NCI-H2171 (cell line): ENCODE data around the gene UNC5C.

Source experiments
- DNase-seq: peaks from one replicate; lab custom pipeline; 2025; lab: John Stamatoyannopoulos, UW

Gene UNC5C

DNA sequence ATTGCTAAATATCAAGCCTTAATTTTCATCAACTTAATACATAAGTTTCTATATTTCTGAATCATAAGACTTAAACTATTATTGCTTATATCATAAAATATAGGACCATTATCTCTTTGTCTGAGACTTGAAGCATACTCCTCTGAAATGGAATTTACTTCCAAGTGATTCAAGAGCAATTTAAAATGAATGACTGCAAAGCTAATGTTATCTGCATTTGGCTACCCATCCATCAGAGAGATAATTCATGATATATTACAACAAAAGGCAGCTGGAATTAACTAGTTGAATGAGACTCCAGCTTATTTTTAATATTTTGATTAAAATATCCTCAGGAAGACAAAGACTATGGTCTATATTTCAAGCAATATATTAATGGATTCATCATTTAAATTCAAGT, 208.6 kb downstream of the UNC5C start:
- DNase-seq, result no peak

DNA sequence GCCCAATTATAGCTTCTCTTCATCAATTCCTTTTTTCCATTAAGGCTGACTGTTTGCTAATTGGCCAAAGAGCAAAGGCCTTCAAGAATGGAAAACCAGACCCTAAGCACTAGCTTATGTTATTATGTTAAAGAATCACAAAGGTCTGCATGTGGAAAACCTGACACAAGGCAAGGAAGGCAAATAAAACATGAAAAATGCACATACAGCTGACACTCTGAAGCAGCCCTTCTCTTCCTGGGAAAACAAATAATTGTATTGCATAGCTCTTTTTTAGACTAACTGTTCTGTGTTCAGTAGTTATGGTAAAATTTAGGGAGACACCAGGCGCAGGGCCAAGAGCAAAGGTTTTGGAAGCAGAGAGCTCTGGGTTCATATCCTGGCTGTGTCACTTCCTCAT, 223.1 kb downstream of the UNC5C start:
- DNase-seq, result no peak

DNA sequence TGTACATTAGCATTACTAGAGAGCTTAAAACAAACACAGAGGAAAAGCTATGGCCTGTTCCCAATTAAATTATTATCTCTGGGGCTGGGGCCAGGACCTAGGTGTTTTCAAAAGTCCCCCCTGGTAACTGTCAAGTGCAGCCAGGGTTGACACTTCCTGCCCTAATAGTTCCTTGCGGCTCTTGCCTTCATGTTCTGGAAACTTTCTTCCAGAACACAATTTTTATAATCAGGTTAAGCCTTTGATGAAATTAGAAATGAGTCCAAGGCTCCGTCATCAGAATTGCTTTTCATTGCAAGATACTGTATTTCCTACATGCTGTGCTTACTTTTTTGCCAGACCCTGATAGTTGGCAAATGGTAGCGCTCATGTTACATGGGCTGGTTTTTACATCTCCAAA, 229.6 kb downstream of the UNC5C start:
- DNase-seq, result no peak

DNA sequence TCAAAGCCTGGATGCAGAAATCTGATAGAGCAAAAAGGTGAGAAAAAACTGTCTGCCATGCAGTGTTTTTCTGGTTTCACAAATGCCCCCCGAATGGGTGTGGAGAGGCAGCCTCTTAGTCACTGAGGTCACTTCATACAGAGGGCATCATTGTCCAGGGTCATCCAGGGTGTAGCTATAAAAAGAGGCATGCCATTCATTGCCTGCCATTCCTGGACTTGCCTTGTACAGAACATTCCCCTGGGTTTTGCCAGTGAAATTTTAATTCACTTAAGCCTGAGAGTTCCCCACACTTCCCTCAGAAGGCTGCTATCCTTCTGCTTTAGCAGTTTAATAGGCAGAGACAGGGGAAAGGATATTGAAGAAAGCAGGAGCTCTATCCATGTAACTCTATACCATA, 230.3 kb downstream of the UNC5C start:
- no peak for DNase-seq

DNA sequence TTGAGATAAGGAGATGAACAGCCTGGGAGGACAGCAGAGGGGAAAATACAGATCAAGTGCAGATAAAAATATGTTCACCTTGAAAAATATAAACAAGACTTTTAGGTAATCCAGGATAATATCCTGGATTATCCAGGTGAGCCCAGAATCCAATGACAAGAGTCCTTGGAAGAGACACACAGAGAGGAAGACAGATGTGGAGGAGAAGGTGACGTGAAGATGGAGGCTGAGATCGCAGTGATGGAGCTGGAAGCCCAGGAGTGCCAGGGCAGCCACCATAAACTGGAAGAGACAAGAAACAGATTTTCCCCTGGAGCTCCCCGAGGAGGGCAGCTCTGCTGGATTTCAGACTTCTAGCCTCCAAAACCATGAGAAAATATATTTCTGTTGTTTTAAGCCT, 230.7 kb downstream of the UNC5C start:
- no peak for DNase-seq

DNA sequence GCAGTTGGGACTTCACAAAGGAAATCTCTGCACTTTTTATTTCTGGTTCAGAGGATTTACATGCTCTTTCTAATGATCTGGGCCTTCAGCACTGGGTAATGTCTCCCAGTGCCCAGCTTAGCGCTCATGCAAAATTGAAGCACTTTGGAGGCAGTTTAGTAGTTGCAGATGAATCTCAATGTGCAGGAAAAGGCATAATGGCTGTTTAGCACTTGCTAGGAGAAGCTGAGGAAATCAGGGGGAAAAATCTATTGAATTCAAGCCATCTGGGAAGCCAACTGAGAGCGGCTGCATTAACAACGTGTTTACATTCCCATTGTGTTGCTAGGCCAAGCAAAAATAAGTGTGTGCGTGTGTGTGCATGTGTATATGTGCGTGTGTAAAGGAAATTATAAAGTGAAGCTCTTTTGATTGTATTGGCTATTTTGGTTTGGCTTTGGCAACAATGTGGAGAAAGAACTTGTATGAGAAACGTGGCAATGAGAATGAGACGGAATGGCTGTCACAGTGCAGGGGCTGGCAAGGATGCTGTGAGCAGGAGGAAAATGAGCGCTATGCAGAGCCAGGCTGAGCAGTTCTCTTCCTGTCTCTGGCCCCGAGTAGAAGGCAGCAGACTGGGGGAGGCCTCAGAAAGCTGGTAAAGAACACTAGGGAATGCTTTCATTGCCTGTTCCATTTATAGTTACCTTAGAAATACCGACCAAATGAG, 231.5 kb downstream of the UNC5C start:
- no peak for DNase-seq

DNA sequence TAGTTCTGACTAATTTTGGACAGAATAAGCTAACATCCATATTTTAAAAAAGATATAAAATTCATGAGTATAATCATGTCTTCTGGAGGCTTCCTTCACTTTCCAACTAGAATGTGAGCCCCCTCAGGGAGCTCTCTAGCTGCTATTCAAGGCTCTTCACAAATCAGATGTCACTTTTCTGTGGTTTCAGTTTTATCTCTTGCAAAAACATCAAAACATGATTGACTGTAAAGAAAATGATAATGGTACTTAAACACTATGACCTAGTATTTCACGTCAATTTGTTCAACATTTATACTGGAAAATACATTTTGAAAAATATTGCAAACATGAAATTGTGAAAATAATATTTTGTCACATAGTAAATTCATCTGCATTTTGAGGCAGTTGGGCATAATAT, 234.2 kb downstream of the UNC5C start:
- DNase-seq, result no peak

DNA sequence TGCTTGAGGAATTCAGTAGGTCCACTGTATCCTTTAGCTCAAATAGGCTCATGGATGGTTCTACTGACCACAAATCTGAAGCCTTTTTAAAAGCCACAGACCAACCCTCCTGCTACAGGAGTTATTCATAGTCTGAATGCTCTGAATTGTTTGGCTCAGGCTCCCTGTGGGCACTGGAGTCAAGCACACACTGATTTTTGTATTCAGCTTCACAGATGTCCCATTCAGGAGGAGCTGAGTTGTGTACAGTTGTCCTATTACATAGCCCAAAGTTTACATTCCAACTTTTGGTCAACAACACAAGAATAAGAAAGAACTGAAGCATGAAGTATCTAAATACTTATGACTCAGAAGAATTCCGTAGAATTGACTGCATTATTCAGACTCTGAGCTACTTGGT, 243.9 kb downstream of the UNC5C start:
- no peak for DNase-seq

DNA sequence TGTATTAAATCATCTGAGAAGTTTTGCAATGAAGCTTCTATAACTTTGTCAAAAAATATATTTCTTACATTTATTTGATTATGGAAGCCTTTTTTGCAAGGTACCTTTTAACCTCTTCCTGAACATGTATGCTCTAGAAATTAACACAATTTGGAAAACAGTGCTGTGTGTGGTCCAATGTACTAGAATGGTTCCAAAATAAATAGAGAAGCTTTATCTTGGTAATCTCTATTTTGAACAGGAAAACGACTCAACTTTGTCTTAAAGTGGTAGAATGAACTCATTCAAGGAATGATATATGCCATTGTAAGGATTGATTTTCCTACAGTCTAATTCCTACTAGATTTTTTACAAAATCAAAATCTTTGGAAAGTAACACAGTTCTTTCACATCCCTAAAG, 248.5 kb downstream of the UNC5C start:
- DNase-seq, result no peak

DNA sequence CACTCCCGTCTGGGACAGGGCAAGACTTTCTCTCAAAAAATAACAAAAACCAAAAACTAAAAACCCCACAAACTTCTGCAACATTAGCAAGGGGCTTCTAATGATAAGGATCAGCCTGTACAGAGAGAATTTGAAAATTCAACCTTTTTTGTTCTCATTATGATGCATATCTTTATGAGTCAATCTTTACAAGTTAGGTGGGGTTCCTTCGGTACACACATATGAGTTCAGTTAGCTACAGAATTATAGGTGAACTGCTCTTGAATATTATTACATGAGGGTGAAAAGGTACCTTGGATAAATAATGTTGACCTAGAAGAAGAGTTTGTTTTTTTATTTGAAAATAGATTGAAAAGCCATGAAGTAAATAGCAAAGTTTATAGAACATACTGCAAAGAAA, 252.7 kb downstream of the UNC5C start:
- DNase-seq, result no peak

DNA sequence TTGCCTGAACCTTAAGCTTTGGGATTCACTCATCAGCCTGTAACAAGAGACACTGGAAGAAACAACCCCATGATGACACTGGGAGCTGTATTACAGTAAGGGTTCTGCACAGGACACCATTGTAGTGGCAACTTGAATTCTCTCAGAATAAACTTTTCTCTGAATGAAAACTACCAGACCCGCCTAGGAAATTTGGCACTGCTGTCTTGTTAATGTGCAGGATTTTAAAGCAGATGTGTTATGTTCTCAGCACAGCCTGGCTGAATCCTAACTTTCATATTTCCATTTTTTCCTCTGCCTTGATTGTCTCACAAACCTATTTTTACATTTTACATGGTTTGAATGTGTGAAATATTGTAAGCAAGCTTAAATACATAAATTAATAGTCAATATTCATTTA, 253.6 kb downstream of the UNC5C start:
- DNase-seq, result no peak

DNA sequence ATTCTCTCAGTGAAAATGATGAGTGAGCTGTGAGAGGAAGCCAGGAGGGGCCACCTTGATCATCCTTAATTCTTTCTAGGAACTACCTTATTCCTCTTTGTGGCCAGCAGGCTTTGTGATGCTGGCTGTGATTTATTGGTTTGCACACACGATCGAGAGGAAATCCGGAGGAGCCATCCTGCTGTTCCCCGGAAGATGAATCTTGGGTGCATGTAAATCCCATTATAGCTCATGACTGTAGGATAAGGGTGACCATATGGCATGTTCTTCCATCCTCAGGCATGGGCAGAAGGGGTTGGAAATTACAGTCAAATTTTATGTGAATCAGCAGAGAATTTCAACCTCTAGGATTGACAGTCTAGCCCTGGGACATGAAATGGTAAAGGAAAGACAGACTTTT, 254.5 kb downstream of the UNC5C start:
- no peak for DNase-seq

DNA sequence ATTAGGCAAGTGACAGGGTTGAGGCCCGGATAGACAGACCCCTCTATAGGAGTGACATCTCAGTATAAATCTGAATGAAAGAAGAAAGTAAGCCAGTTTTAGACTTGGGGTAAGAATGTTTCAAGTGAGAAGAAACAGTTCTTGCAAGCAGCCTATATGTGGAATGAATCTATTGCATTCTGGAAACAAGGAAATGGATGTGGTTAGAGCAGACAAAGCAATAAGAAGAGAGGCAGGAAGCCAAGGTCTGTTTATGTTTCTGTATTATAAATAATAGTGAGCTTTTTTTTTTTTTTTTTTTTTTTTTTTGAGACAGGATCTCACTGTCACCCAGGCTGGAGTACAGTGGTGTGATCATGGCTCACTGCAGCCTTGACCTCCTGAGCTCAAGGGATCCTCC, 255.8 kb downstream of the UNC5C start:
- DNase-seq, result no peak

DNA sequence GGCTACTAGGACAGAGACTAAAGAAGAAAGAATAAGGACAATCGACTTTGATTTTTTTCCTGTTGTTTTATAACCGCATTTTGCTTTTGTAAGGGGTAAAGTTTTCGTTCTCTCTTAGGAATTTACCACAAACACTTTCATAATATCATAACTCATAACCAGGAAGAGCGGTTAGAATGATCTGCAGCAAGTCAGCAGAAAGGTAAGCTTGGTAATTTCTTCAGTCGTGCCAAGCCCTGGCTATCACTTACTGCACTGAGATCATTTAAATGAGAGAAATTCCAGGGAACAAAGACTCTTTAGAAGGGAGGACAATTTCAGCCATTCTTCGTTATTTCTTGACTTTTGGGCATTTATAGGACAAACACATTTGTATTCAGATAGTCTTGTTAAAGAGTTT, 258.1 kb downstream of the UNC5C start:
- no peak for DNase-seq

DNA sequence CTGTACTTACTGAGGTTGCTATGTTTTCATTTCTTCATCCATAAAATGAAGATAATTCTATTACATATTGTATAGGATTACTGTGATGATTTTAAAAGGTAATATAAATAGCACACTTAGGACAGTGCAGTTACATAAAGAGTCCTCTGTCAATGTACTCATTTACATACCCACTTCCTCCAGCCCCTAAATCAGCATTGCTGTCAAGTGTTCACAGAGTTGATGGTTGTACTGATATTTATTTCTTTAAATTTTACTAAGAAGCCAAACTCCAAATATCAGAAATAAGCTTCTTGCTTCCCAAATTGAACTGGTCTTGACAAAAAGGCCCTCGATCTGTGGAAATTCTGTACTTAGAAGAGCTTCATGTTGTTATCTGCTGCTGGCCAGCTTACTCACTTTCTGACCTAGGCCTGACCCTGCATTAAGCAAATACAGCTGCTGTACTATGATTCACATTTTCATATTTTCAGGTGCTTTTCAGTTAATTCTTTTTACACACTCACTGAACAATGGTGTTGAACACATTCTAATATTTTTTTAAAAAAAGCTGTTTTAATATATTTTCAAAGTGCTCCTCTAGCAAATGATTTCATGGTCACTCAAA, 259.6 kb downstream of the UNC5C start:
- no peak for DNase-seq

DNA sequence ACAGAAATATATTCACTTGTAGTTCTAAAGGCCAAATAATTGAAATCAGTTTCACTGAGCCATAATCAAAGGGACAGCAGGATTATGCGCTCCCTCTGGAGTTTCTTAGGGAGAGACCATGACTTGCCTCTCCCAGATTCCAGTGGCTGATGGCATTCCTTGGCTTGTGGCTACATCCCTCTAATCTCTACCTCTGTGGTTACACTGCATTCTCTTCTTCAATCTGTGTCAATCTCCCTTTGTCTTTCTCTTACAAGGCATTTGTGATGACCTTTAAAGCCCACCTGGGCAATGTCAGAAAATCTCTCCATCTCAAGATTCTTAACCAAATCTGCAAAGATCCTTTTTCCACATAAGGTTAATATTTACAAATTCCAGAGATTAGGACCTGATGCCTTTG, 260.2 kb downstream of the UNC5C start:
- DNase-seq, result no peak

DNA sequence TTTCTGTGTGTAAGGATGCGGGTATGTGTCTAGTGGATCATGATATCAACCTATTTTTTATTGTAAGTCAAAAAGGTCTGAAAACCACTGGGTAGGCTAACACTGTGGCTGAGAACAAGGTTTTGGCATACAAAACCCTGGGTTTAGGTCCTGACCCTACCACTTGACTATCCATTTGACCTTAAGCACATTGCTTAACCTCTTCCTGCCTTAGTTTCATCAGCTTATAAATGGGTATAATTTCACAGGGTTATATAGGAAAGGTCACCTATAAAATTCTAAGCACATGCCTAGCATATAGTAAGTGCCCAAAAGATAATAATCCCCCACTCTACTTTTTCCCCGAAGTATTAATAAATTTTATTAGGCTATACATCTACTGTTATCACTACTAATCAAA, 263.0 kb downstream of the UNC5C start:
- no peak for DNase-seq

DNA sequence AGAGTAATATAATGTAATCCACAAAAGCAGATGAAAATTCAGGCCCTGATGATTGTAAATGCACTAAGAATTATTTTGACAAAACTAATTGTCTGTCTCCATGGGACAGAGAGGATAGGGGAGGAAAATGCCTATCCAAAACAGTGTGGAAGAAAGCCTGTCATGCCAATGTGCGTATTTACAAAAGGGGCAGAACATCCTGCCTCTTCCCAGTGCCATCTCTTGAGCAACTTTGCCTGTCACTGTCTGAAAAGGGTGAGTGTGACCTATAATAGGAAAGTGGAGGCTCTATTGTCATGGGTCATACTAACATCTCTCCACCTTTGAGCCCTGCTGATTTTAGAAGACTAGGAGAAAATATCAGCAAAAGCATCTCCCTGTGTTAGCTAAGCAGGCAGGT, 264.1 kb downstream of the UNC5C start:
- DNase-seq, result no peak

DNA sequence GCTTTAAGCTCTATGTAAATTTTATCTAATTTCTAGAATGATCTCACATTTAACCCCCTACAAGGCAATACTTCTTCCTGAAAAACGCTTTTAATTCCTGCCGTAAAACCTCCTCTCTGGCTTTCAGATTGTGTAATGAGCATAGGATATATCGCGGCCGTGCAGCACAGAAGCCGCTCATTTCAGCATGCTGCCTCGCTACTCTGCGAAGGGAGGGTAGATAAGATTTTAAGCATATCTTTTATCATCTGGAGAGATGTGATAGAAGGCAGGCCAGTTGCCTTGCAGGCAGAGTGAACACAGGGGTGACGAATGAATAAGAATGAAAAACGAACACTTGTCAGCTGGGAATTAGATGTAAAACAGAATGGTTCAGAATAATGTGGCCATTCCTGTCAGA, 265.5 kb downstream of the UNC5C start:
- DNase-seq, result no peak

DNA sequence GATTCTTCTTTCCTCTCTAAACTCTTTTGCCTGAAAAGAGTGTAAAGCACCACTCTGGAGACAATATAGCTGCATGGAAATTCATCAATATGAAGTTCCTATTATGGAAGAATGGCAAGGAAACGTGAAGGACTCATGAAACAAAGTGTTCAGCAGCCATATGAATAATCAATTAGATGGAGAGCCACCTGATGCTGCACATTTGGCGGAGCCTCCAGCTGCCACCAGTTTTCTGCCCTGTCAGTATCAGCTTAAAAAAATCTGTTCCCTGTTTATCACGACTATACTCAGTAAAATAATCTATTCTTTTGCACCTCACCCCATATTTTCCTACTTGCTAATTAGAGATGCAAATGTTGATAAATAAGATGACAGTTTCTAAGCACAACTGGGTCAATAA, 276.0 kb downstream of the UNC5C start:
- DNase-seq, result peak; percentile 23

DNA sequence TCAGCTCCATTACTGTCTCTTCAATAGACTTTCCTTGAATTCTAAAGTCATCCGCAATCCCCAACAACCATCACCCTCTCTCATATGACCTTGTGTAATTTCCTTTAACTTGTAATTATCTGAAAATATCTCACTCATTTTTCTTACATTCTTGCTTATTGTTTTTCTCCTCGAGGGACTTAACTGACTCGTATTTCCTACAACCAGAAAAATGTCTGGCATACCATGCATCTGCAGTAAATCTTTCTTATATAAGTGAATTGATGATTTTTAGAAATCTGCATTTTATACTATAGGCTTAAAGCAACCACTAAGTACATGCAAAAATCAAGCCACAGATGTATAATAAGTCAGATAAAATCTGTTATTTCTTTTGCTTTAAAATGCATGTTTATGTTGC, 276.7 kb downstream of the UNC5C start:
- DNase-seq, result no peak

DNA sequence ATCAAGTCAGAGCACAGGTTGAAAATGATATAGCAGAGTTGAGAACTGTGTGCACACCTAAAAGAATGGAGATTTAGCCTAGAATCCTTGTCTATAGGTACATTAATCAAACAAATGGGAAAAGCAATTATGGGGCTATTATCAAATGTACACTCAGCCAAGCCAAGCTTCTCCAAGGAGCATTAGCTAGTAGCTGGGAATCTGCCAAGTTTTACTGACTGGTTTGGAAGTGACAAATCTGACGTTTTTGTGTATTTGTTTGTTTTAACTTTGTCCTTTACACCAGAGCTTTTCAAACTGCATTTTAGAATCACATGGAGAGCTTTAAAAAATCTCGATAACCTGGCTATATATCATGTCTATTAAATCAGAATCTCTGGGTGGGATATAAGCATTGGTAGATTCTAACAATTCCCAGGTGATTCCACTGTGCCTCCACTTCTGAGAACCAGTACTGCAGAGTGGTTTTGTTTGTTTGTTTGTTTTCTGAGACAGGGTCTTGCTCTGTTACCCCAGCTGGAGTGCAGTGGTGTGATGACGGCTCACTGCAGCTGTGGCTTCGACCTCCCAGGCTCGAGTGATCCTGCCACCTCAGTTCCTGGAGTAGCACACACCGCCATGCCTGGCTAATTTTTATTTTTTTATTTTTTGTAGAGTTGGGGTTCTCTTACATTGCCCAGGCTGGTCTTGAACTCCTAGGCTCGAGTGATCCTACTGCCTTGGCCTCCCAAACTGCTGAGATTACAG, 279.8 kb downstream of the UNC5C start:
- DNase-seq, result no peak

DNA sequence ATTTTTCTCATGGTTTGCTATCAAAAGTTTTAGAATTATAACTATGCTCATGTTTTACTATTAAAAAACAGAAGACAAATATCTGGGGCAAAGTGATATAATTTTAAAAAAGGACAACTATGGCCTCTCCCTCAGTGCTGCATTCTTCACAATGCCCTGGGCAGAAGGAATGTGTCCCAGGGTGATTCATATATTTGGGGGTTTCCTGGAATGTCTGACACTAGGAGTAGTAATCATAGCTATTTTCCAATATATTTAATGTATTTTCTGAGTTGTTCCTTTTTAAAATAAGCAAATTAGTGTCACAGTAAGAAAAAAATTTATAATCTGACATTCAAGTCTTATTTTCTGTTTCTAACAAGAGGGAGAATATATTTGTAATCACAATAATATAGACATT, 281.7 kb downstream of the UNC5C start:
- no peak for DNase-seq
